Thyroid gland (tissue), 4 donors: ENCODE data around the gene TSHZ2. TPM values are rescaled to one million over a fixed set of nuclear protein-coding genes. Genes with fewer than 3 reads are reported as not detected.

Source experiments
- DNase-seq, 2 donors: peaks; one replicate each; pipeline ENCODE4 v3.0.0-alpha.2; 2019
- H3K27ac ChIP-seq, 3 donors: fragments of 200-600 bp; sonication (generic); 1 replicate in 2 of 3; 2 replicates in 1 of 3; pipeline ENCODE4 v1.5.1; 2016 to 2019; ENCODE audit warnings: mild to moderate bottlenecking in 1 of 3, moderate library complexity in 1 of 3
- H3K27me3 ChIP-seq: fragments of 200-600 bp; sonication (generic); one replicate; pipeline ENCODE4 v1.5.1; 2019
- H3K36me3 ChIP-seq, 2 donors: fragments of 200-600 bp; sonication (generic); one replicate each; pipeline ENCODE4 v1.5.1; 2016 to 2019
- H3K4me1 ChIP-seq, 2 donors: fragments of 200-600 bp; sonication (generic); one replicate each; pipeline ENCODE4 v1.5.1; 2017 to 2019
- H3K4me3 ChIP-seq, 3 donors: fragments of 200-600 bp; sonication (generic); replicated peaks in 1 of 3; 1 replicate in 2 of 3; 2 replicates in 1 of 3; pipeline ENCODE4 v1.5.1; 2016; ENCODE audit warnings: mild to moderate bottlenecking in 1 of 3
- H3K9me3 ChIP-seq: fragments of 200-600 bp; sonication (generic); one replicate; pipeline ENCODE4 v1.5.1; 2017
- CTCF ChIP-seq, 6 experiments: fragments of 200-600 bp in 3 of 6; fragments of 450-650 bp in 3 of 6; sonication (generic) in 3 of 6; IDR thresholded peaks; one replicate each; pipeline ENCODE4 v1.5.1; 2016 to 2019; ENCODE audit warnings: antibody characterized with exemption in 6 of 6, mild to moderate bottlenecking in 2 of 6, inconsistent platforms in 1 of 6, moderate library complexity in 1 of 6
- POLR2A ChIP-seq, 2 donors: fragments of 450-650 bp; IDR thresholded peaks; one replicate each; pipeline ENCODE4 v1.6.1; 2017; ENCODE audit warnings: antibody characterized with exemption in 2 of 2, mild to moderate bottlenecking in 2 of 2, moderate library complexity in 1 of 2
- WGBS, 2 donors: methylation state at CpG; one replicate each; pipeline ENCODE4 v1.1.5; 2017; 5-methylcytosine and 5-hydroxymethylcytosine counted together
- intact Hi-C: fragments of 100-400 bp; cut with DNase I; formaldehyde crosslinking; loops from one replicate; pipeline ENCODE4 v1.15.1; 2023
- total RNA-seq, 4 donors: library from RNA; depleted of rRNA; stranded (reverse); fragments of >200 nt; gene quantifications; one replicate each; pipeline ENCODE4 v1.2.3, GENCODE V29; 2016

TSHZ2 gene
- total RNA-seq, 4 donors from 2014 or later, result 11.0 to 27.9 (median 14.0) TPM

GRCh38 chr20:53276143-53276542, 304.0 kb downstream of the TSHZ2 start:
- intact Hi-C loops, result no loop called here
- DNase-seq, result peak in 1 of 2 donors; percentile 10
- WGBS, 2 donors, result 89 to 98% methylated on average over 3 of the region's 3 CpGs

GRCh38 chr20:53278555-53278954, 306.4 kb downstream of the TSHZ2 start:
- no peak for DNase-seq
- Histone ChIP-seq H3K27ac (no peak overlapping the region), H3K36me3 (no peaks in the 10 kb centered on the region), H3K4me1 (no peaks in the 10 kb centered on the region), H3K27me3 (no peaks in the 10 kb centered on the region), H3K9me3 (no peaks in the 10 kb centered on the region), H3K4me3 (no peak overlapping the region)
- no peak for TF ChIP-seq POLR2A (IDR thresholded peaks at IDR 0.05)
- TF ChIP-seq CTCF (IDR thresholded peaks at IDR 0.05), result no peak
- WGBS, 2 donors, result 98 to 100% methylated on average over 1 of the region's 1 CpG
- intact Hi-C loops, result no loop called here

More at GRCh38 chr20:53276143-53276542, 304.0 kb downstream of the TSHZ2 start:
- no peaks in the 10 kb centered on the region for H3K27me3 ChIP-seq
- no peaks in the 10 kb centered on the region for H3K36me3 ChIP-seq
- H3K9me3 ChIP-seq, result no peaks in the 10 kb centered on the region
- TF ChIP-seq CTCF (IDR thresholded peaks at IDR 0.05), result no peak
- no peak for TF ChIP-seq POLR2A (IDR thresholded peaks at IDR 0.05)
- H3K4me1 ChIP-seq, result no peaks in the 10 kb centered on the region
- no peak overlapping the region for H3K4me3 ChIP-seq
- H3K27ac ChIP-seq, result no peak overlapping the region

GRCh38 chr20:53279735-53280134, 307.6 kb downstream of the TSHZ2 start:
- 80 to 91% methylated on average over 1 of the region's 1 CpG for WGBS, 2 donors
- DNase-seq, result no peak
- H3K36me3 ChIP-seq, result no peaks in the 10 kb centered on the region
- no peaks in the 10 kb centered on the region for H3K4me1 ChIP-seq
- intact Hi-C loops, result no loop called here
- TF ChIP-seq CTCF (IDR thresholded peaks at IDR 0.05), result no peak
- TF ChIP-seq POLR2A (IDR thresholded peaks at IDR 0.05), result no peak
- H3K4me3 ChIP-seq, result no peak overlapping the region
- H3K27me3 ChIP-seq, result no peaks in the 10 kb centered on the region
- no peaks in the 10 kb centered on the region for H3K9me3 ChIP-seq
- H3K27ac ChIP-seq, result no peak overlapping the region

- Histone ChIP-seq H3K27ac (no peak overlapping the region), H3K36me3 (no peaks in the 10 kb centered on the region), H3K9me3 (no peaks in the 10 kb centered on the region), H3K4me1 (no peaks in the 10 kb centered on the region), H3K27me3 (no peaks in the 10 kb centered on the region), H3K4me3 (no peak overlapping the region)
- no peak for DNase-seq
- intact Hi-C loops, result no loop called here
- WGBS, 2 donors, result 41 to 70% methylated on average over 2 of the region's 2 CpGs
- no peak for TF ChIP-seq POLR2A (IDR thresholded peaks at IDR 0.05)
- no peak for TF ChIP-seq CTCF (IDR thresholded peaks at IDR 0.05)
Measured at GRCh38 chr20:53281557-53282117, 309.5 kb downstream of the TSHZ2 start.

- no peak for DNase-seq
- Histone ChIP-seq H3K27me3 (no peaks in the 10 kb centered on the region), H3K27ac (no peak overlapping the region), H3K9me3 (no peaks in the 10 kb centered on the region), H3K4me1 (no peaks in the 10 kb centered on the region), H3K4me3 (no peak overlapping the region), H3K36me3 (no peaks in the 10 kb centered on the region)
- 66 to 72% methylated on average over 11 of the region's 11 CpGs for WGBS, 2 donors
- intact Hi-C loops, result no loop called here
- no peak for TF ChIP-seq POLR2A (IDR thresholded peaks at IDR 0.05)
- TF ChIP-seq CTCF (IDR thresholded peaks at IDR 0.05), result no peak
Measured at GRCh38 chr20:53282217-53282955, 310.2 kb downstream of the TSHZ2 start.
